Fibroblast of lung (primary cell): Measurements from ENCODE around the gene FOLR2. TPM values are rescaled to one million over a fixed set of nuclear protein-coding genes. Genes with fewer than 3 reads are reported as not detected.

Experiments
- DNase-seq, 2 donors: peaks; one replicate each; pipeline versions ENCODE4 v3.0.0 to v3.0.0-alpha.2; 2010; ENCODE audit warnings: low read depth in 2 of 2
- H2AFZ ChIP-seq: 2 replicates; pipeline ENCODE4 v1.5.1; 2012; ENCODE audit warnings: low read length, control low read depth, inconsistent platforms
- H3K27ac ChIP-seq: 2 replicates; pipeline ENCODE4 v1.5.1; 2011; ENCODE audit warnings: low read length, control low read depth; ENCODE audit not compliant: insufficient read depth
- H3K27me3 ChIP-seq: 2 replicates; pipeline ENCODE4 v1.5.1; 2011; ENCODE audit warnings: mild to moderate bottlenecking, low read length; ENCODE audit not compliant: control insufficient read depth, insufficient read depth
- H3K36me3 ChIP-seq: 2 replicates; pipeline ENCODE4 v1.5.1; 2011; ENCODE audit warnings: low read length; ENCODE audit not compliant: control insufficient read depth, insufficient read depth
- H3K4me1 ChIP-seq: 2 replicates; pipeline ENCODE4 v1.5.1; 2011; ENCODE audit warnings: low read length; ENCODE audit not compliant: control insufficient read depth, insufficient read depth; ENCODE audit errors: extremely low read depth
- H3K4me2 ChIP-seq: 2 replicates; pipeline ENCODE4 v1.5.1; 2011; ENCODE audit warnings: low read length, control low read depth; ENCODE audit not compliant: insufficient read depth; ENCODE audit errors: extremely low read depth
- H3K4me3 ChIP-seq, 4 experiments: fragments of 200-600 bp in 1 of 4; sonication (generic) in 1 of 4; replicated peaks in 1 of 4; 2 replicates each; pipeline ENCODE4 v1.5.1; 2011 to 2016; ENCODE audit warnings: low read length in 4 of 4, low read depth in 3 of 4, mild to moderate bottlenecking in 3 of 4, control low read depth in 2 of 4, inconsistent platforms in 1 of 4, mixed read lengths in 1 of 4; ENCODE audit not compliant: insufficient read depth in 1 of 4; ENCODE audit errors: control extremely low read depth in 1 of 4
- H3K79me2 ChIP-seq: 2 replicates; pipeline ENCODE4 v1.5.1; 2012; ENCODE audit warnings: mild to moderate bottlenecking, low read length, inconsistent platforms; ENCODE audit not compliant: control insufficient read depth, insufficient read depth
- H3K9ac ChIP-seq: 2 replicates; pipeline ENCODE4 v1.5.1; 2011; ENCODE audit warnings: mild to moderate bottlenecking, low read length, control low read depth; ENCODE audit not compliant: insufficient read depth
- H3K9me3 ChIP-seq: 2 replicates; pipeline ENCODE4 v1.5.1; 2012; ENCODE audit warnings: low read depth, low read length; ENCODE audit not compliant: control insufficient read depth, insufficient read depth
- H4K20me1 ChIP-seq: 2 replicates; pipeline ENCODE4 v1.5.1; 2011; ENCODE audit warnings: low read length; ENCODE audit not compliant: control insufficient read depth, insufficient read depth; ENCODE audit errors: extremely low read depth
- EZH2 ChIP-seq: IDR thresholded peaks from 2 replicates; pipeline ENCODE4 v1.5.1; 2012; ENCODE audit warnings: low read length, control low read depth, mild to moderate bottlenecking; ENCODE audit errors: missing control alignments
- polyA plus RNA-seq, 2 donors: library from polyadenylated mRNA; depleted of rRNA in 1 of 2; stranded (reverse) in 1 of 2; unstranded in 1 of 2; fragments of >200 nt; gene quantifications; 2 replicates each; pipeline ENCODE4 v1.2.1, GENCODE V29; 2011 to 2012; ENCODE audit warnings: missing spikeins in 1 of 2
- total RNA-seq: library from RNA; depleted of rRNA; stranded (reverse); fragments of >200 nt; gene quantifications from 2 replicates; pipeline ENCODE4 v1.2.1, GENCODE V29; 2014
- TF ChIP-seq, protein P1 (sequence below), 2 donors: IDR thresholded peaks in 1 of 2; conservative IDR thresholded peaks in 1 of 2; 1 replicate in 1 of 2; 2 replicates in 1 of 2; pipeline ENCODE4 v1.5.1; 2011 to 2012; ENCODE audit warnings: low read length in 2 of 2, control low read depth in 1 of 2, inconsistent platforms in 1 of 2, low read depth in 1 of 2, mild to moderate bottlenecking in 1 of 2

FOLR2 gene
- total and polyA plus RNA-seq, 2 donors (not counting 1 experiment from before 2014, with no cell fraction given) = not detected

DNA sequence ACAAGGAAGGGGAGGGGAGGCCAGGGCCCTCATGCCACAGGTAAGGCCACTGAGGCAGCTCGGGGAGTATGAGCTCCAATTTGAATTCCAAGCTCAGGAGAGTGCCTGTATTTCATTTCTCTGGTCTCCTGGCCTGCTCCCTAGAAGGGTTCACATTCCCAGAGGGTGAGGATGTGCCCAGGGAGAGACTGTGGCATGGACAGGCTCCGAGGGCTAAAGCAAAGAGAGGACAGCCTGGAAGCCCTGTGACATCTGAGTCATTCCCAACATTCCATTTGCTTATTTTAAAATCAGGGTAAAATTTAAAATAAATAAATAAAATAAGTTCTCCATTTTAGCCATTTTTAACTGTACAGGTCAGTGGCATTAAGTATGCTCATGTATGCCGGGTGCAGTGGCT lies 43.3 kb upstream of the FOLR2 start:
- no peaks in the 10 kb centered on the region for H3K36me3 ChIP-seq
- no peaks in the 10 kb centered on the region for H3K4me1 ChIP-seq
- DNase-seq = no peak
- H3K9me3 ChIP-seq = no peaks in the 10 kb centered on the region
- no peak overlapping the region for H3K4me3 ChIP-seq
- no peak overlapping the region for H3K4me2 ChIP-seq
- no peak overlapping the region for H2AFZ ChIP-seq
- no peak overlapping the region for H3K9ac ChIP-seq
- no peaks in the 10 kb centered on the region for H4K20me1 ChIP-seq
- H3K27ac ChIP-seq = no peak overlapping the region
- no peaks in the 10 kb centered on the region for H3K27me3 ChIP-seq
- no peaks in the 10 kb centered on the region for H3K79me2 ChIP-seq
- no peak for TF ChIP-seq EZH2
- TF ChIP-seq, protein P1, sequence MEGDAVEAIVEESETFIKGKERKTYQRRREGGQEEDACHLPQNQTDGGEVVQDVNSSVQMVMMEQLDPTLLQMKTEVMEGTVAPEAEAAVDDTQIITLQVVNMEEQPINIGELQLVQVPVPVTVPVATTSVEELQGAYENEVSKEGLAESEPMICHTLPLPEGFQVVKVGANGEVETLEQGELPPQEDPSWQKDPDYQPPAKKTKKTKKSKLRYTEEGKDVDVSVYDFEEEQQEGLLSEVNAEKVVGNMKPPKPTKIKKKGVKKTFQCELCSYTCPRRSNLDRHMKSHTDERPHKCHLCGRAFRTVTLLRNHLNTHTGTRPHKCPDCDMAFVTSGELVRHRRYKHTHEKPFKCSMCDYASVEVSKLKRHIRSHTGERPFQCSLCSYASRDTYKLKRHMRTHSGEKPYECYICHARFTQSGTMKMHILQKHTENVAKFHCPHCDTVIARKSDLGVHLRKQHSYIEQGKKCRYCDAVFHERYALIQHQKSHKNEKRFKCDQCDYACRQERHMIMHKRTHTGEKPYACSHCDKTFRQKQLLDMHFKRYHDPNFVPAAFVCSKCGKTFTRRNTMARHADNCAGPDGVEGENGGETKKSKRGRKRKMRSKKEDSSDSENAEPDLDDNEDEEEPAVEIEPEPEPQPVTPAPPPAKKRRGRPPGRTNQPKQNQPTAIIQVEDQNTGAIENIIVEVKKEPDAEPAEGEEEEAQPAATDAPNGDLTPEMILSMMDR (conservative IDR thresholded peaks at IDR 0.05 in 1 of 2, IDR thresholded peaks at IDR 0.05 in 1 of 2; ENCODE audit: low read depth in 1 of 2, low read length in 2 of 2) = no peak

GRCh38 chr11:72174302-72175070 lies 42.1 kb upstream of the FOLR2 start:
- Histone ChIP-seq H3K79me2 (no peaks in the 10 kb centered on the region), H3K27ac (no peak overlapping the region), H3K27me3 (no peaks in the 10 kb centered on the region), H4K20me1 (no peaks in the 10 kb centered on the region), H2AFZ (no peak overlapping the region), H3K9me3 (no peaks in the 10 kb centered on the region), H3K9ac (no peak overlapping the region), H3K4me1 (no peaks in the 10 kb centered on the region), H3K4me3 (no peak overlapping the region), H3K4me2 (no peak overlapping the region), H3K36me3 (no peaks in the 10 kb centered on the region)
- TF ChIP-seq, protein P1 (conservative IDR thresholded peaks at IDR 0.05 in 1 of 2, IDR thresholded peaks at IDR 0.05 in 1 of 2; ENCODE audit: low read depth in 1 of 2, low read length in 2 of 2) = no peak
- no peak for TF ChIP-seq EZH2
- DNase-seq = no peak

GRCh38 chr11:72177656-72178055 lies 38.9 kb upstream of the FOLR2 start:
- Histone ChIP-seq H4K20me1 (no peaks in the 10 kb centered on the region), H3K4me1 (no peaks in the 10 kb centered on the region), H3K36me3 (no peaks in the 10 kb centered on the region), H3K27ac (no peak overlapping the region), H3K9me3 (no peaks in the 10 kb centered on the region), H2AFZ (no peak overlapping the region), H3K79me2 (no peaks in the 10 kb centered on the region), H3K9ac (no peak overlapping the region), H3K27me3 (no peaks in the 10 kb centered on the region), H3K4me2 (no peak overlapping the region), H3K4me3 (no peak overlapping the region)
- TF ChIP-seq, protein P1 (conservative IDR thresholded peaks at IDR 0.05 in 1 of 2, IDR thresholded peaks at IDR 0.05 in 1 of 2; ENCODE audit: low read depth in 1 of 2, low read length in 2 of 2) = no peak
- no peak for TF ChIP-seq EZH2
- no peak for DNase-seq
